Sigmoid colon (tissue), 4 donors: ENCODE measurements around the gene OPCML.

Source experiments
- POLR2AphosphoS5 ChIP-seq, 4 donors: sonication (generic); formaldehyde crosslinking; IDR thresholded peaks; one replicate each; pipeline ENCODE4 v1.6.1; 2017; ENCODE audit warnings: antibody characterized with exemption in 4 of 4
- TF ChIP-seq, protein P1 (sequence below), 4 experiments: fragments of 450-650 bp in 3 of 4; fragments of 200-600 bp in 1 of 4; IDR thresholded peaks; one replicate each; pipeline ENCODE4 v1.5.1; 2016 to 2019; ENCODE audit warnings: antibody characterized with exemption in 4 of 4, mild to moderate bottlenecking in 3 of 4, moderate library complexity in 2 of 4

DNA sequence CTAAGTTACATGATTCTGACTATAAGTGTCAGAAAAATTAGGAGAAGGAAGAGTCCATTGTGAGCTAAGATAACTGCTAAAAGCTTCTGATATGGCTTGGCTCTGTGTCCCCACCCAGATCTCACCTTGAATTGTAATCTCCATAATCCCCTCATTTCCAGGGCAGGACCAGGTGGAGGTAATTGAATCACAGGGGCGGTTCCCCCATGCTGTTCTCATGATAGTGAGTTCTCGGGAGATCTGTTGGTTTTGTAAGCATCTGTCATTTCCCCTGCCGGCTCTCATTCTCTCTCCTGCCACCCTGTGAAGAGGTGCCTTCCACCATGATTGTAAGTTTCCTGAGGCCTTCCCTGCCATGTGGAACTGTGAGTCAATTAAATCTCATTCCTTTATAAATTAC, 230.2 kb downstream of the OPCML start:
- TF ChIP-seq POLR2AphosphoS5 (IDR thresholded peaks at IDR 0.05) = no peak
- TF ChIP-seq, protein P1, sequence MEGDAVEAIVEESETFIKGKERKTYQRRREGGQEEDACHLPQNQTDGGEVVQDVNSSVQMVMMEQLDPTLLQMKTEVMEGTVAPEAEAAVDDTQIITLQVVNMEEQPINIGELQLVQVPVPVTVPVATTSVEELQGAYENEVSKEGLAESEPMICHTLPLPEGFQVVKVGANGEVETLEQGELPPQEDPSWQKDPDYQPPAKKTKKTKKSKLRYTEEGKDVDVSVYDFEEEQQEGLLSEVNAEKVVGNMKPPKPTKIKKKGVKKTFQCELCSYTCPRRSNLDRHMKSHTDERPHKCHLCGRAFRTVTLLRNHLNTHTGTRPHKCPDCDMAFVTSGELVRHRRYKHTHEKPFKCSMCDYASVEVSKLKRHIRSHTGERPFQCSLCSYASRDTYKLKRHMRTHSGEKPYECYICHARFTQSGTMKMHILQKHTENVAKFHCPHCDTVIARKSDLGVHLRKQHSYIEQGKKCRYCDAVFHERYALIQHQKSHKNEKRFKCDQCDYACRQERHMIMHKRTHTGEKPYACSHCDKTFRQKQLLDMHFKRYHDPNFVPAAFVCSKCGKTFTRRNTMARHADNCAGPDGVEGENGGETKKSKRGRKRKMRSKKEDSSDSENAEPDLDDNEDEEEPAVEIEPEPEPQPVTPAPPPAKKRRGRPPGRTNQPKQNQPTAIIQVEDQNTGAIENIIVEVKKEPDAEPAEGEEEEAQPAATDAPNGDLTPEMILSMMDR (IDR thresholded peaks at IDR 0.05) = no peak
